GM21576 (cell line): ENCODE measurements around the gene ISCA2.
"Not testable (repeated sequence)": the region's sequence is repeated elsewhere in the genome, so short reads cannot be mapped to it uniquely, and the experiment has no call there.

ENCODE experiments used
- ATAC-seq: cut with Tn5 transposase; IDR thresholded peaks from one replicate; pipeline ENCODE4 v1.9.1; 2021; ENCODE audit warnings: mild to moderate bottlenecking, moderate library complexity; ENCODE audit not compliant: unreplicated experiment

ISCA2 gene, protein sequence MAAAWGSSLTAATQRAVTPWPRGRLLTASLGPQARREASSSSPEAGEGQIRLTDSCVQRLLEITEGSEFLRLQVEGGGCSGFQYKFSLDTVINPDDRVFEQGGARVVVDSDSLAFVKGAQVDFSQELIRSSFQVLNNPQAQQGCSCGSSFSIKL

DNA sequence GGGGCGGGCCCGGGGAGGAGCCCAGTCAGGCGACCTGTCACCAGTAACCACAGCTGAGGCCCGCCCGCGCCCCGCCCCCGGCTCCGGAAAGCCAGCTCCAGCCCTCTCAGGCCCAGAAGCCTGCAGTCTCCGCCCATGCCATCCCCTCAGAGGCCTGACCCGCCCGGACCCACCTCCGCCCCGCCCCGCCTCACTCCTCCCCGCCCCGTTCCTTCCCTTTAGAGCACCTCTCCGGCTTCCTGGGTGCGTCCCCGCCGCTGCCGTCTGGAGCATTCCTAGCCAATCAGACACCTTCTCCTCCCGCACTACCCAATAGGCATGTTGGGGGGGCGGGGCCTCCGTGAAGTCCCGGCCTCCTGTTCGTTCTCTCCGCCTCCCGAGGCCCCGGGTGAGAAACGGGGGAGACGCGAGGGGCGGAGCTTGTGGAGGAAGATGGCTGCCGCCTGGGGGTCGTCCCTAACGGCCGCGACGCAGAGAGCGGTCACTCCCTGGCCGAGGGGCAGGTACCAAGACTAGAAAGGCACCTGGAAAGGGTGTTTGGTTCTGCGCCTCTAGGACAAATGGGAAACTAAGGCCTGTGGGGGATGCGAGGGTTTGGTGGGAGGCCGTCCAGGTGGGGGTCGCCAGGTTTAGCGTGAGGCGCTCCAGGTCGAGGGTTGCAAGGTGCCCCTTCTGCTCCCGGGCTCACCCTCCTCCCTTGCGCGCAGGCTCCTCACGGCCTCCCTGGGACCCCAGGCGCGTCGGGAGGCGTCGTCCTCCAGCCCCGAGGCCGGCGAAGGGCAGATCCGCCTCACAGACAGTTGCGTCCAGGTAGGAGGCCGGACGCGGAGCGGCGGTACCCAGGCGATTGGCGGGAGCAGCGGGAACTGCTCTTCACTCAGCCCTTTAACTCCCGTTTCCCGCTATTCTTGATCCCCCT lies at the start of gene ISCA2:
TSS of gene ISCA2 (plus strand) at position 423 of the 919 bp plus-strand sequence. CDS start at position 433, 10 bp downstream.
- ATAC-seq = peak; percentile 81

DNA sequence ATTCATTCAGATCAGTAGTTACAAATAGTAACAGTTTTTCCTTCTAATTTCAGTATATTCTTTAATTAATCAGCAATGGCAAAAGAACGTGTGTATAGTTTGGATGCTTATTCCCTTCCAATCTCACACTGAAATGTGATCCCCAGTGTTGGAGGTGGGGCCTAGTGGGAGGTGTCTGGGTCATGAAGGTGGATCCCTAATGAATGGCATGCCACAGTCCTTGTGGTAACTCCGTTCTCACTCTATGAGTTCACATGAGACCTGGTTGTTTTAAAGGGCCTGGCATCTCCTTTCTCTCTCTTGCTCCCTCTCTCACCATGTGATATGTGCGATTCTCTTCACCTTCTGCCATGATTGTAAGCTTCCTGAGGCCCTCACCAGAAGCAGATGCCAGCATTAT lies 48.7 kb upstream of the ISCA2 start:
- ATAC-seq = no peak

DNA sequence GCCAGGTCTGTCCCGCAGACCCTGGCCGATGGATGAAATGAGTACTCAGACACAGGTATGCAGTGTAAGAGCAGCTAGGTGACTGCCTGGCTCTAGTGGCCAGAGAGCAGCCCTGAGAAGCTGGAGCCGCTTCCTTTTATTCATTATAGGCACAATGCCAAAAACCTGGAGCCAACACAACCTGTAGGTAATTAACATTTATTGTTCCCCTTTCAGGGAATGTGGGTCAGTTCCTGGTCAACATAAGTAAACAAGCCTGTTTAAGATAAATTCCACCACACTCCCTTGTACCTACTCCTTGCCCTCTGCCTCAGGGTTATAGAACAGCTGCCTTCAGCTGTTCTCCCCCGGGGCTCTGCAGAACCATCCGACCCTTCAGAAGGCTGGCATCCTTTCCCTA lies 39.2 kb upstream of the ISCA2 start:
- not testable (repeated sequence) for ATAC-seq

DNA sequence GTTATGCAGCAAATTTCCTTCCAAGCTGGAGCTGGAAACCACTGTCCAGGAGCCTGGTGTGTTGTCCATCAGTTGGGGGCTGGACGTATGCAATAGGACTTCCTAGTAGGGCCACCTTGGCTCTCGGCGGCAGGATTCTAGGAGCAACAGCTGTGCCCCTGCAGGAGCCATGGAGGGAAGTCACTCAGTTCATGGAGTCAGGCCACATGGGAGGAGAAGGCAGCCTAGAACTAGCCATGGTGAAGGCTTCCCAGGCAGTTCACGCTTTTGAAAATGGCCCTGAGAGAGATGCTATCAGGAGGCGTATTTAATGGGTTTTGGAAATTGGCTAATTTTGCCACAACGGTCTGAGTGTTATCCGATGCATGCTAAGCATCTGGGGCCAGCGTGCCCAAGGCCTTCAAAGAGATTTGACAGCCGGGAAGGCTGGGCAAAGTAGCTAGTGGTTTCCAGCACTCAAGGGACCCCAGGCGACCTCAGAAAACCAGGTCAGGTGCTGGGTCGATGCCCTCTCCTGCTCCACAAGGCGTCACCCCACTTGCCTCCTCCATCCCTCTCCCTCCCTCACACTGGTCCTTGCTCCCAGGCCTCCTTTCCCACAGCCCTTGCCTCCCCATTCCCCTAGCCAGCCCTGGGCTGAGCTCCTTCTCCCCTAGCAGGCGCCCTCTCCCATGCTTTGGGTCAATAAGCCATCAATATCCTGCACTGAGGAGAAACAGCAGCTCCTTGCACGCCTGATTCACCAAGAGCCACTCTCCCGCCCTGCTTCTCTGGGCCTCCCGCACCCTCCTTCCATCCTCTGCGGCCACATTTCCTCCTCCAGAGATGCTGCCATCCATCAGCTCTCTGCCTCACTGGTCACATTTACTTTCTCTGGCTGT lies 36.6 kb upstream of the ISCA2 start:
- no peak for ATAC-seq

DNA sequence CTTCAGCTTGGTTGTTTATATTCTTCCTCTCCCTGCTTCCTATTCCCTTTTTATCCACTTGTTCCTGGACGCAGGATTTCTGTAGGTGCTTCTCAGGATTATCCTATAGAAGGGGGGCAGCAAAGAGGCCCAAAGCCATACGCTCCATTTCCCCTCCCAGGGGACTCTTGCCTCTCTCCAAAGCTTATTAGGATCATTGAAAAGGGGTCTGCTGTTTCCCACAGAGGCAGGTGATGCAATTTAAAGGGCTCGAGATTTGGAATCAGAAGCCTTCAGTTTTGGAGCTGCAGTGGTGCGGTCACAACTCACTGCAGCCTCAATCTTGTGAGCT lies 36.0 kb upstream of the ISCA2 start:
- no peak for ATAC-seq

DNA sequence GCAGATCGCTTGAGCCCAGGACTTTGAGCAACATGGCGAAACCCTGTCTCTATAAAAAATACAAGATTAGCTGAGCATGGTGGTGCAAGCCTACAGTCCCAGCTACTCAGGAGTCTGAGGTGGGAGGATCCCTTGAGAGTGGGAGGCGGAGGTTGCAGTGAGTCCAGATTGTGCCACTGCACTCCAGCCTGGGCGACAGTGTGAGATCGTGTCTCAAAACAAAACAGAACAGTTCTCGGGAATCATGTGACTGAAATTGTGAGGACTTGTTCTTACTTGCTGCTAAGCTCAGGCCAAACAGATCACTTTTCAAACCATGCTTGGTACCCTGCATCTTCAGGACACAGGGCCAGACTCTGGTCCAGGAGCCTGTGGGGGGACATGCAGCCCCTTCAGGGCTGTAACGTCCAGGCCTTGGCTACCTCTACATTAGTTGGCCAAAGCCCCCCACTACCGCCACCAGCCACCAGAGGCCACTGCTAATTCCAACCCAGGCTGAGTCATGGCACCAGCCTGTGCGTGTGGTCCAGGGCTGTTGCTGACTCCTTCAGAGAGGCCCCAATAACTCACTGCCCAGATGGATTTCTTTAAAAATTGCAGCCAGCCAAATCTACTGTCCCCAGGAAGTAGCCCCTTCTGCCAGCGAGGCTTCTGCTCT lies 34.1 kb upstream of the ISCA2 start:
- ATAC-seq = no peak

DNA sequence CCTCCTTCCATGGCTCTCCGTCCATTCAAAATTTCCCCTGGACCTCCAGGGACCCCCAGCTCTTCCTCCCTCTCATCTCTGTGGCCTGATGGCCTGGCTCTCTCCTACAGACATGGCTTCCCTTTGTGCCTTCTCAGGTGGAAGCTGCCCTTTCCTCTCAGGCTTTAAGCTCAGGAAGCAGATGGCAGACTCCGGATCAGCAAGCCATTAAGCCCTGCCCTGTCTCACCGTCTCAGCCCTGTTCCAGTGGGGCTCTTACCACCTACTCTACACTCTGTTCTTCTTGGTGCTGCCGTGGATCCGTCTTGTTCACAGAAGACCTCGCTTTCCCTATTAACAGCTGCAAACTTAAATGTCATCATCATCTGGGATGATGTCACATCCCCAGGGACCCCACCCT lies 33.6 kb upstream of the ISCA2 start:
- no peak for ATAC-seq

DNA sequence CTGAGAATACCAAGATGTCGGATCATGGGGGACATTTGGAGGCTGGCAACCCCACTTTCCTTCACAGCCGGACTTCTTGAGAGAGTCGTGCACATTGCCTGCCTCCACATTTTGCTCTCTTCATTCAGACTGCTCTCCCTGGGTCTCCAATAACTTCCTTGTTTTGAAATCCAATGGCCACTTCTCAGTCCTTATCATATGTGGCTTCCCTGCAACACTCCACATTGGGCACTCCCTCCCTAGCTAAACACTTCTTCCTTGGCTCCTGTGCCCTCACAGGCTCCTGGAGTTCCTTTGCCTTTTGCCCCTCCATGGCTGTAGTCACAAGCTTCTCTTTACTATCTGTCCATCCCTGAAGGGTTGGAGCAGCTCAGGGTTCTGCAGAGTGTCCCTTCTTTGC lies 30.6 kb upstream of the ISCA2 start:
- no peak for ATAC-seq

DNA sequence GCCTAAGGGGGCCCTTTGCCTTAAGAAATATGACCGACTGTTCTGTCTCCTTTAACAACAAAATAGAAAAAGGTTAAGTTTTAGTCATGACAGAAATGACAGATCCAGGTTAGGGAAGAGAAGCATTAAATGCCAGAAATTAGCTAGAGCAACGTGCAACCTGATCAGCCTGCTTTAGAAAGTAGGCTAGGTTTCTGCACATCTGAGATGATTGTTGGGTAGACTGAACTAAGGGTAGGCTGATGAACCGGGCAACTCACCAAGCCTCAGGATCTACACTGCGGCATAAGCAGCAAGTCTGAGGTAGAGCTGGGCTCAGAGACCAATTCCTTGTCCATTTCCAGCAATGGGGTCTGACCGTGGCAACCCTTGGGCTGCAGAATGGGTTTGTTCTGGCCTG lies 29.9 kb upstream of the ISCA2 start:
- ATAC-seq = no peak

DNA sequence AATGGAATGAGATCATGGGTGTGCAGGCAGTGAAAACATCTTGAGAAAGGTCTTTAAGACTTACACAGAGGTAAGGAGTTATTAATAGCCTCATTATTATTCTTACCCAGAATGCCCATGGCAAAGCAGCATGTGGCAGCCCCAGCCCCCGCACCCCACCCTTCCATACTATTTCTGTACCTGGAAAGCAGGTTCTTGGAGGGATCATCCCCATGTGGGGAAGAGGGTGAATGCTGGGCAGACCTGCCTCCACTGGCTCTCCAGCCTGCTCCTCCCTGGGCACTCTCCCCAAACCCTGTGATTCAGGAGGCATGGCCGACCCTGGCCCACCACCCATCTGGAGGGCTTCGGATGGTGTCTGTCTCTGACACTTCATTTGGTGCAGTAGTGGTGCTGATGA lies 28.8 kb upstream of the ISCA2 start:
- ATAC-seq = no peak

DNA sequence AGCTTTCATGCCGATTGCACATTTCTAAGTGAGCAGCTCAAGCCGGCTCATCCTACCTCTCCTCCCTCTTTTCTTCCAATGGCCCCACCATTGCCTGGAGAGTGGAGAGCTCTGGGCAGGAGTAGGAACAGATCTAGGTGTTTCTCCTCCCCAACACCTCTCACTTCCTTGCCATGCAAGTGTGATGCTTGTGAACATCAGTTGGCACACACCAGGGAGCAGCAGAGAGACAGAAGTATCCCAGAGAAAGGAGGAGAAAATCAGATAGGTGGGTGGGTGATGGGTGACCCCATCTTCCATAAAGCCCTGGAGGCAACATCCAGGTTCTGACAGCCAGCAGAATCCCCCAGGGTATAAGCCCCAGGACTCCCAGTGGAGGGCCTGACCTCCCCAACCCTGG lies 28.2 kb upstream of the ISCA2 start:
- ATAC-seq = no peak

DNA sequence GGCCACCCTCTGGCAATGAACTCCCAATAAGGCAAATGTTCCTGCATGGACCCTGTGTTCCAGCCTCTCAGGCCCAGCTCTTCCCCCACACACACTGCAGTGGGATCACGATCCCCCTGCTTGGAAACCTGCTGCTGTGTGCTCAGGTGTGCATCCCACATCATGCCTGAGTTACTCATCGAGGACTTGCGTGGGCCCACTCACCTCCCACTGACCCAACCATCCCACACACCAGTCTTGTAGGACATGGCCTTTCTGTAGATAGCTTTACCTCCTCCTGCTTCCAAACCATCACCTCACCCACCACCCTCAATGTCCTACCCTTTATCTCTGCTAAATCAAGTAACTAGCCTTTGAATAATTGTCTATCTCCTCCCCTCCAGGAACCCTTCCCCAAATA lies 25.1 kb upstream of the ISCA2 start:
- ATAC-seq = no peak

DNA sequence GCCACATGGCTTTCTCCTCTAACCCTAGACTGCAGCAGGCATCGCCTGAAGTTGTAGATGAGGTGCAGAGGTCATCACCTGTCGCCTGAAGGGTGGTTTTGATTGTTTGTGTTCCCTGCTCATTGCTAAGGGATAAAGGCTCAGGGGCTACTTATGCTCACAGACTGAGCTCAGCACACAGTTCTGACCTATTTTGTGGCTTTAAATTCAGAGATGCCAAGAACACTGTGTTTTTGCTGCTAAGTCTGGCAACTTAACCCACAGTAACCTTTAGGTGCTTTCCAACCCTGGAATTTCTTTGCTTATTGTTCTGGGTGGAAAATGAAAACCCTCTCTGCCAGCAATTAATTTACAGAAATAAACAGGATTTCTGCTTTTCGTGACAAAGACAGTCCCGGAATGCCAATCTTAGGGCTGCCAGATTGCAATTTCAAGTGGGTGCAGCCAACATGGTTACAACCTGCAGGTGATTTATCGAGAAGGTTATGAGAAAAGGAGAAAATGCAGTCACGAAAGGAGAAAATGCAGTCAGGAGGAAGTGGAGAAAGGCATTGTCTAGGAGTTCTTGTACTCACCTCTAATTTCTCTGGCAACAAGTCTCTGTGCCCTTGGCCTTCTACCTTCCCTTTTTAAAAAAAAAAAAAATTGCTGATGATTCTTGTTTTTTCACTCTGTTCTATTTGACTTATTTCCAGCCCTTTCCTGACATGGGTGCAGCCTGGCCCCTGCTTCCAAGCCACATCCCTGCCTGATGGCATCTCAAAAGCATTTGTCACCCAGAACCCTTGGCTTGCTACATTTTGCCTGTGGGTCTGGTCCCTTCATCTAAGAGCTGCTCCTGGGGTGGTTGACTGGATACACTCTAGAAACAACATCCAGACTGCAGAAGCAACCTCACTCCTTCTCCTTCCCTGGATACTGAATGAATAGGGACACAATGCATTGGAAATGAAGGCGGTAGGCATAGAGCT lies 23.7 kb upstream of the ISCA2 start:
- no peak for ATAC-seq

DNA sequence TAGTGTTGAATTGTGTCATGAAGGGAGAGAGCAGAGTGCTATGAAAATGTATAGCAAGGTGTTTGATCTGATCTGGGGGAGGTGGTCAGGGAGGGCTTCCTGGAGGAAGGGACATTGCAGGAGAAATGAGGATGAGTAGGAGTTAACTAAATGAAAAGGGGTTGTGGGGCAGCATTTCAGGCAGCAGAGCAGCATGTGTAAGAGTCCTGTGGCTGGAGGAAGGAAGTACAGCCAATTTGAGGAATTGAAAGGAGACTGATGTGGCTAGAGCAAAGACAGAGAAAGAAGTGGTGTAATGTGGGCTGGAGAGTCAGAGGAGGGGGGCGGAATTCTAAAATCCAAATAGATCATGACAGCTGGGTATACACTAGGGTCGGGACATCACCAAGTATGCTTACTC lies 21.0 kb upstream of the ISCA2 start:
- ATAC-seq = no peak

DNA sequence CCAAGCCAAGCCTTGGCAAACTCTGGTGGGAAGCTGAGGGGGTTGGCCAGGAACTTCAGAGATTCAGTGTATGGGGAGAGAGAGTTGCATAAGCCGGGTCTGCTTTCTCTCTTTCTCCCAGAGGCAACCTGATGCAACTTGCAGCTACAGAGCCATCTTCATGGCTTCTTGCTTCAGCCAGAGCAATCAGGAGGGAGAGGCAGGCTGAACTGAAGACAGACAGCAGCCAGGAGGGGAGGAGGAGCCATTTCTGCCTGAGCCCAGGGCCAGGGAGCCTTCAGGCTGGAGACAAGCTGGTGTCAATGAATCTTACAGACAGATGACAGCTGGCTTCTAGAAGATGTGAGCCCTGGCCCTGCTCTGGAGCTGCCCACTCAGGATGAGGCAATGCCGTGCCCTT lies 19.2 kb upstream of the ISCA2 start:
- no peak for ATAC-seq

DNA sequence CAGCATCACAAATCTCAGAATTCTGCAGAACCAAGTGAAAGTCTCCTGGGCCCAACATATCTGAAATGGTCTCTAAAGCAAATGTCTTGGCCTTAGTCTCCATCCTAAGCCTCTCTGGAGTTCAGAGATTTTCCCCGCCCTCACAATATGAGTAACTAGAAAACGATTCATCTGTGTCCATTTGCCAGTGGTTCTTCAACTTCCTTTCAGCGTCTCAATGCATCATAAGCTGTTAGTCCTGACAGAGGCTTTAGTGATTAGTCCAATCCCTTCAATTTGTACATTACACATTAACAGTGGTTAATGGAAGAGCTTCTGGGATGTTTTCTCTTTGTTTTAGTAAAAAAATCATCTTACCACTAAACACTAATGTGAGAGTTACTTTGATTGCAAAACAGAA lies 17.9 kb upstream of the ISCA2 start:
- no peak for ATAC-seq

DNA sequence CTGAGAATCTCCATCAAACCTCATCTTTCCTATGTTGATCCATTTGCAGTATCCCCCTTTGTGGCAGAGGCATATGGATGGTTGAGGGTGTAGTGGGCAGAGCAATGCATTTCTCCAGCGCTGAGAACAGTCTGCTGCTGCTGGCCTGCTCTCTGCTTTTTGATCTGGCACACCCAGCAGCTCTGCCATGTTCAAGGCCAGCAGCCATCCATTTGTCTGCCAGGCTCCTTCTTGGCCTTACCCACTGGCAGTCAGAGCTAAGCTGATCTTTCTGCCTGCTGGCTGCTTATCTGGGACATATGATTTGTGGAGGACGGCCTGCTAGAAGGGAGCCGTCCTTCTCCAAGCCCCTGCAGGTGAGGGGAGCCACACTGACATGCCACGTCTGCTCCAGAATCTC lies 17.5 kb upstream of the ISCA2 start:
- ATAC-seq = no peak

DNA sequence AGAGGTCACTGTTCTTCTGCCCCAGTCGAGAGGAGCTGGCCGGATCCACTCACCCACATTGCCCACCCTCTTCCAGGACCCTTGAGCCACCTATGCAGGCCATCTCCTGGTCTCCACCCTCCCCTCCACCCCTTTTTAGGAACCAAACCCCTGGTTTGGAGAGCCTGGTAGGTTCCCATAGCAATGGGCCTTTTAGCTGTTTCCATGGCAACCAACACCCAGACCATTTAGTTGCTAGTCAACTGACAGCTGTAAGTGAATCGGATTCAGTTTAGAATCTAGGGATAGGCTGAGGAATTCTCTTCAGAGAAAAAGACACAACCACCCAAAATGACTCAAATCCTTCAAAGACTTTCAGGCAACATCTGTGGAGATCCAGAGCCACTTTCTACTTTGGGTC lies 17.0 kb upstream of the ISCA2 start:
- ATAC-seq = no peak

DNA sequence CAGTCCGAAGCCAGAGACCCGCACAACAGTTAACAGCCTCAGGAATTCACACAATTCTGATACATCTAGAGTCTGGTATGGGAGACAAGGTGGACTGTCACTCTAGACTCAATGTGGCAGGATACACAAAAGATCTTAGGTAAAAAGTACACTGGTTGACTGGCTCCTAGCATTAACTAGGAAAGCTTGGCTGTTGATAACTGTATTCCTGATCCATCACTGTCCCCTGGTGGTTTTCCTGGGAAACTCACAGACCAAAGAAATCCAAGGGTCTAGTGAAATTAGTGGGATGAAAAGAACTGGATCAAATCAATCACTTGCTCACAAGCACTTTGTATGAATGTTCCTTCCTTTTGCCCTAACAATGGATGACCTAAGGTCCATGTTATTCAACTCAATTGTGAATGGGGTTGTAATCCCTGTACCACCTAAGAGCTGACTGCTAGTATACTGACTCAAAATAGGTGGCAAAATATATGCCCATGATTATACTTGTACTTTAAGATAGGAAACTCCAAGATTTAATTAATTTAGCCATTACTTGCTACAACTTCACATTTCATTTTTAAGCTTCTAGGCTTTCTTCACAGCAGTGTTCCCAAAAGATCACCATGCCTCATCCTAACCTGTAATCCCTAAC lies 14.4 kb upstream of the ISCA2 start:
- no peak for ATAC-seq

DNA sequence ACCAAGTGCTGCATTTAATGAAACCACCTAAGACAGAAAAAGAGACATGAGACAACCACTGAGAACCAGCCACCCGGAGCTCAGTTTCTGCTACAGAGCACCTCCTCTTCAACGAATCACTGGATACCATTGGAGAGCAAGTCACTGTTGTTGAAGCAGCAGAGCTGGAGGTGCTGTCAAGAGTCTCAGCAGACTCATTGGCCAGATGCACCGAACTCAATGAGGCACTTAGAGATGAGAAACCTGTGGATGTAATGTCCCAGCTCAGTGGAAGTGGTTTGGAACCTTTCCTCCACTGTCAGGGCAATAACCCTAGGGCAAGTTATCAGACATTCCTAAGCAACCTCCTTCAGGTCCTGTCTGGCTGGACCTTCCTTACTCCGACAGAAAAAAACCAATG lies 13.5 kb upstream of the ISCA2 start:
- ATAC-seq = no peak
